Stimulated activated CD8-positive, alpha-beta memory T cell treated with anti-CD3 and anti-CD28 coated beads, Interleukin-12 subunit alpha, Interleukin-12 subunit beta, amount 100 ng/mL, for 24 hours (primary cell): ENCODE results near the gene ZBTB8B.
"Not testable (repeated sequence)": the region's sequence is repeated elsewhere in the genome, so short reads cannot be mapped to it uniquely, and the experiment has no call there.

Source experiments
- DNase-seq: peaks from one replicate; pipeline ENCODE4 v3.0.0-alpha.2; 2020; ENCODE audit errors: extremely low read depth

Gene ZBTB8B

DNA sequence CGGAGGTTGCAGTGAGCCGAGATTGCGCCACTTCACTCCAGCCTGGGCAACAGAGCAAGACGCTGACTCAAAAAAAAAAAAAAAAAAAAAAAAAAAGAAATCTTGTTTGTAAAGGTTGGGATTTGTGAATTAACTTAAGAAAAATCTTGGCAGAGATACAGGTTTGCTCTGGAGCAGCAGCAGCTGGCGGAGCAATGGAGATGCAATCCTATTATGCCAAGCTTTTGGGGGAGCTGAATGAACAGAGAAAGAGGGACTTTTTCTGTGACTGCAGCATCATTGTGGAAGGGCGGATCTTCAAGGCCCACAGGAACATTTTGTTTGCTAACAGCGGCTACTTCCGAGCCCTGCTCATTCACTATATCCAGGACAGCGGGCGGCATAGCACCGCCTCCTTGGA, 5.6 kb downstream of the ZBTB8B start:
- DNase-seq: no peak

- no peak for DNase-seq
Measured at GRCh38 chr1:32470991-32471694, 6.3 kb downstream of the ZBTB8B start.

DNA sequence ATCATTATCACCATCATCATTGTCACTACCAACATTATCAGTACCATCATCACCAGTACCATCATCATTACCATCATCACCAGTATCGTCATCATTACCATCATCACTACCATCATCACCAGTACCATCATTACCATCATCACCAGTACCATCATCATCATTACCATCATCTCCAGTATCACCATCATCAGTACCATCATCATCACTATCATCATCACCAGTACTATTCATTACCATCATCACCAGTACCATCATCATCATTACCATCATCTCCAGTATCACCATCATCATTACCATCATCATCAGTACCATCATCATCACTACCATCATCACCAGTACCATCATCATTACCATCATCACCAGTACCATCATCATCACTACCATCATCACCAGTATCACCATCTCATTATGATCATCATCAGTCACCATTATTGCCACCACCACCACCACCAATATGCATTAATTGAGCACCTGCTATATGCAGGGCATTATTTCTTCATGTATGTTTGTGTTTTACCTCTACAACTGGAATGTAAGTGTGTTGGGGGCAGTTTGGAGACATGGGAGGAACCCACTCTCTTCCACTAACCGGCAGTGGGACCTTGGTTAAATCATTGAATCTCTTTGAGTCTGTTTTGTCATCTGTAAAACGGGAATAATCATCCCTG, 7.0 kb downstream of the ZBTB8B start:
- no peak for DNase-seq

DNA sequence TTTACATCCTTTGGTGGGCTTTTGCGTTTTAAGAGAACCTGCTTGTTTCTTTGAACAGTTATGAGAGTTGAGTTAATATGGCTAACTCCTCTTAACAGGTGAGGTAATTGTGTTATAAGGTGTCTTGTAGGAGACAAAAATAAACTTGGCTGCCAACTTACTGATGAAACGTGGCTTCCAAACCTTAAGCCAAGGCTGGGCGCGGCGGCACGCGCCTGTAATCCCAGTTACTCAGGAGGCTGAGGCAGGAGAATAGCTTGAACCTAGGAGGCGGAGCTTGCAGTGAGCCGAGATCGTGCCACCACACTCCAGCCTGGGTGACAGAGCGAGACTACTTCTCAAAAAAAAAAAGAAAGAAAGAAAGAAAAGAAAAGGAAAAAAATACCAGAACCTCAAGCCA, 8.1 kb downstream of the ZBTB8B start:
- not testable (repeated sequence) for DNase-seq

GRCh38 chr1:32474954-32475353, 10.1 kb downstream of the ZBTB8B start:
- DNase-seq: no peak

GRCh38 chr1:32480003-32480402, 15.1 kb downstream of the ZBTB8B start:
- no peak for DNase-seq

DNA sequence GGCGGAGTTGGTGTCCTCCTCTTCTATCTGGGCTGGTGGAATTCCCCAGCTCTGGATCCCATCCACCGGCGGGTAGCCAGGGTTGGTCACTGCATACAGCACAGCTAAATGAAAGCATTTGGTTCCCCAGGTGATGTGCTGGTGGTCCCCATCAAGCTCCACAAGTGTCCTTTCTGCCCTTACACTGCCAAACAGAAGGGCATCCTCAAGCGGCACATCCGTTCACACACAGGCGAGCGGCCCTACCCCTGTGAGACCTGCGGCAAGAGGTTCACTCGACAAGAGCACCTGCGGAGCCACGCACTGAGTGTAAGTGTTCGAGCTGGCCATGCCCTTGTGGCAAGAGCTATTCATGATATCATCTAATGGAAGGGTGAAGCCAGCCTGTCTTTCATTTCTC, 15.9 kb downstream of the ZBTB8B start:
- no peak for DNase-seq

GRCh38 chr1:32481788-32482187, 16.9 kb downstream of the ZBTB8B start:
- not testable (repeated sequence) for DNase-seq

GRCh38 chr1:32485554-32486255, 20.8 kb downstream of the ZBTB8B start:
- no peak for DNase-seq

DNA sequence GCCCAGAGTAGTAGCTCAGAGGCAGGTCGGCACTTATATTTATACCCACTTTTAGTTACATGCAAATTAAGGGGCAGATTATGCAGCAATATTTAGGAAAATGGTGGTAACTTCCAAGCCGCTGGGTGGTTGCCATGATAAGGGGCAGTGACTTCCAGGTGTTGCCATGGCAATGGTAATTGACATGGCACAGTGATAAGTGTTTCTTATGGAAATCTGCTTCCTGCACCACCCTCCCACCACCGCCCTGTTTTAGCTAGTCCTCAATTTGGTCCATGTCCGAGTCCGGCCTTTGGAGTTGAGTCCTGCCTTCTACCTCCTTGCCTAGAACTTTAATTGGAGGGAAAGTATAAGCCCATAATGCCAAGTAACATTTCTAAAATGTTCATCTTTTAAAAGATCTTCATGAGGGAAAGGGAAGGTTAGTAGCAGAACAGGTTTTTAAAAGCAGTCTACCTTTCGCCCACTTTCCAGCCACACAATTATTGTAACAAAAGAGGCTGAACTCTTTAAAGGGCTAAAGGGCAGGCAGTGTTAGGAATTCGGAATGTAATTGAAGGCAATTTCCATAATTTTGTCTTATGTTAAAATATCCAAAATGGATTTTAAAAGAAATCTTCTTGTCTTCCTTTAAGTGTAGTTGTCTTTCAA, 21.7 kb downstream of the ZBTB8B start:
- no peak for DNase-seq

GRCh38 chr1:32487182-32487581, 22.3 kb downstream of the ZBTB8B start:
- no peak for DNase-seq

DNA sequence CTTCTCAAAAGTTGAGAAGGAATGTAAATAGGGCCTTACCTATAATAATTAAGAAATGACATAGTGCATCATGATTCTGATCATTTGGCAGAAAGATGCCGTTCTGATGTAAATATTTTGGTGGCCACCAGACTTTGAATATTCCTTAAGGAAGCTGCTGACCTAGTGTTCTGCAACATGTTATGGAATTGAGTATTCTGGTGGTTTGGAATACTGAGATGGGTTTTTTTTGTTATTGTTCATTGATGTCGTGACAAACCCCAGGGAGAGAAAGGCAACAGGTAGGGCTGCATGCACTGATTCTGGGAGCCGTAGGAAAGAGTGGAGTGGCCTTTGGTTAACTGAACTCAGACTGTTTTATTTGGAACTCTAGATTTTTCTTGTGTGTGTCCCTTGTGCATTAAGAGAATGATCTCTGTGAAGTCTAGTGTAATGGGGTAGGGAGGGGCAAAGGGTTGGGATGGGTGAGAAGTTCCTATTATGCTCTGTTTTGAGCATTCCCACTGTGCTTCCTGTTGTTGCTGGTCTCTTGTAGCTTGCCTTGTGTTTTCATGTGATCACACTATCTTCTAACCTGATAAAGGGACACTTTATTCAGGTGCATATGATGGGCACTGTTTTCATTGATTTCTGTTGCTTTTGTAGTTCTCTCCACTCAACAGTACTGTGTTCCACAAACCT, 25.0 kb downstream of the ZBTB8B start:
- DNase-seq: no peak

GRCh38 chr1:32491386-32491785, 26.5 kb downstream of the ZBTB8B start:
- no peak for DNase-seq

DNA sequence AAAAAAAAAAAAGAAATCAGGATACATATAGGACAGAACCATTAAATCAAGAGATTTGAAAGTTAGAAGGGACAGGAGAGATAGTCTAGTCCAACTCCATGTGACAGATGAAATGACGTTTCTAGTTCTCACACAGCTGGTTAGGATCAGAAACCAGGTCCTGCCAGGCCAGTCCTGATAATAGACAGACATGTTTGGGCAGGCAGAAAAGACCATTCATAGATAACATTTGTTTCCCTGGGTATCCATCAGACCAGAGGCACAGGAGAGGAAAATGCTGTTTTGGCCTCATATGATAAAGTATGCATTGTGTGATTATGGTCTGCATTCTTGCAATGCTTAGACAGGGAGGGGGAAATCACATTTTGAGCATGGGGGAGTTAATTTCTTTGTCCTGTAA, 29.3 kb downstream of the ZBTB8B start:
- no peak for DNase-seq

DNA sequence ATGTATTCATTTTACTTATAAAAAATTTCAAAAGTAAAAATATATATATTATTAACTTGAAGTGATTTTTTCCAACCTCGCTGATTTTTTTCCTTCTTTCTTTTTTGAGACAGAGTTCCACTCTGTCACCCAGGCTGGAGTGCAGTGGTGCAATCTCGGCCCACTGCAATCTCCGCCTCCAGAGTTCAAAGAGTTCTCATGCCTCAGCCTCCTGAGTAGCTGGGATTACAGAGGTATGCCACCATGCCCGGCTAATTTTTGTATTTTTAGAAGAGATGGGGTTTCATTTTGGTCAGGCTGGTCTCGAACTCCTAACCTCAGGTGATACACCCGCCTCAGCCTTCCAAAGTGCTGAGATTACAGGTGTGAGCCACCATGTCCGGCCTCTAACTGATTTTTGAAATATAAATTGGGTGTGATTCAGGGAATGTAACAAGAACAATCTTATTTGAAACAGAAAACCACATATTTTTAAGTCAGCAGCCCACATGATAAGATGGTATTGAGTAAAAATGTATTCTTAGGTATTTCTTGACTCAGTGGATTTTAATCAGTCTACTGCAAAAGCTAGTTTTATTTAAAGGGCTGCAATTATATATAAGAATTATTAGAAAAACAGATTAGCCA, 30.0 kb downstream of the ZBTB8B start:
- no peak for DNase-seq

- DNase-seq: no peak
Measured at GRCh38 chr1:32496127-32496526, 31.3 kb downstream of the ZBTB8B start.

GRCh38 chr1:32498751-32499150, 33.9 kb downstream of the ZBTB8B start:
- DNase-seq: no peak

DNA sequence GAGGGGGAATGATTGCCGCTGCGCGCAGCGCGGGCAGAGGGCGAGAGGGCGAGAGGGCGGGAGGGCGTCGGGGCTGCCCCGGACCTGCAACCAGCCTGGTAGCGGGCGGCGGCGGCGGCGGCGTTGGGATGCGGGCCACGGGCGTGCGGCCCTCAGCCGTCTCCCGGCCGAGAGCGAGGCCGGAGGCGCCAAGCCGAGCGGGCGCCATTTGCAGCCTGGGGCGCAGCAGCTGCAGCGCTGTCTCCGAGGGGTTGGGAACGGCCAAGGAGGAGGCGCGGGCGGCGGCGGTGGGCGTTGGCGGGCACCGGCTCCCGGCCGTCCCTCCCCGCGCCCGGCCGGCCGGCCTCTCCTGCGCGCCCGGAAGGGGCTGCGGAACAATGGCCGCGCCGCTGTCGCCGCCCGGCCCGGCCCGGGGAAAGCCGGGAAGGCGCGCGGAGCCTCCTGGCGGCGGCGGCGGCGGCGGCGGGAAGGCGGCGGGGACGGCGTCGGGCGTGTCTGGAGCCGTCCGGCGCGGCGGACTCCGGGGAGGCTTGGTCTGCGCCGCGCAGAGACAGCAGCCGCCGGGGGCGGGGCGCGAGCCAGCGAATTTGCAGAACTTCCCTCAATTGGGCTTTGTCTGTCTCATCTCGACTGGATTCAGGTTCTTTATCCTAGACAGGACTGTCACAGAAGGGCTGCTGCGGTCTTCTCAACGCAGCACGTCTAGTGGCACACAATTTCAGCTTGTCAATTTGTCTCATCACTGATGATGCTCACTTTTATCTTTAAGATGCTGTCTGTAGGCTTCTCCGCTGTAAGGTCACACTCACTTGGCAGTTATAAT, 35.7 kb downstream of the ZBTB8B start:
- DNase-seq: no peak

DNA sequence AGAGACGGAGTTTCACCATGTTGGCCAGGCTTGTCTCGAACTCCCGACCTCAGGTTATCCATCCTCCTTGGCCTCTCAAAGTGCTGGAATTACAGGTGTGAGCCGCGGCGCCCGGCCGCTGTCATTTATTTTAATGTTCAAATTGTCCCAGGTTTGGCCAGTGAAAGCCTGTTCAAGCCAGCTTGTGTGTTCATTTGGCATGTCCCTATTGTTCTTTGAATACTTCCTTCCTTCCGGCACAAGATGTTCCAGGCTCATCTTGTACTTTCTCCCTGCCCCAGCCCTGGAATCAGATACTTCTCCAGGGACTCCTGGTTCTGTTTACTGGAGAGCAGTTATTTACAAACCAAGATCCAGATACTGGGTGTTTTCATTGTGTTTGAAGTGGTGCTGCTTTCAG, 37.0 kb downstream of the ZBTB8B start:
- DNase-seq: no peak

- no peak for DNase-seq
Measured at GRCh38 chr1:32503153-32503552, 38.3 kb downstream of the ZBTB8B start.

GRCh38 chr1:32507021-32507420, 42.1 kb downstream of the ZBTB8B start:
- no peak for DNase-seq
